ENCODE data around the gene FTCDNL1. TPM values are rescaled to one million over a fixed set of nuclear protein-coding genes. Genes with fewer than 3 reads are reported as not detected.

FTCDNL1 gene
- total RNA-seq, 1 donor = 4.7 TPM

DNA sequence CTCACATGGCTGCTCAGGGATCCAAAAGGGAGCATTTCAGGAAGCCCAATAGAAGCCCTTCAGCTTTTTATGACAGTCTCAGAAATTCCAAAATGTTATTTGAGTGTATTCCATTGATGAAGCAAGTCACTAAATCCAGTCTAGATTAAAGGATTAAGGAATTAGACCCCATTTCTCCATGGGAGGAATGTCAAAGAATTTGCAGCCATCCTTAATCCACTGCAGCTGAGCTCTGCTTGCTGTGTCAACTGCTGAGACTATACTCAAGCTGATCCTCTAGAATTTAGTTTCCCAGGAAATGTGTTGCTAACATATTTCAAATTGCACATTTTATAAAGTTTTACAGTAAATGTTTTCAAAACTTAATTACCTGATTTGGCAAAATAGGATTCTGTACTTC, 31.7 kb upstream of the FTCDNL1 start:
- Histone ChIP-seq H3K27me3 (ENCODE audit: insufficient read depth, low read length) (no peaks in the 10 kb centered on the region), H3K4me2 (ENCODE audit: insufficient read depth, low read length) (no peak overlapping the region), H3K4me3 (ENCODE audit: insufficient read depth, low read length) (no peak overlapping the region), H3K9me3 (ENCODE audit: low read depth, low read length) (no peaks in the 10 kb centered on the region), H4K20me1 (ENCODE audit: insufficient read depth, low read length) (no peaks in the 10 kb centered on the region), H3K79me2 (ENCODE audit: insufficient read depth, low read length) (no peaks in the 10 kb centered on the region), H3K36me3 (ENCODE audit: insufficient read depth, low read length) (no peaks in the 10 kb centered on the region), H3K4me1 (ENCODE audit: insufficient read depth, low read length) (no peaks in the 10 kb centered on the region), H2AFZ (ENCODE audit: low read length) (no peak overlapping the region), H3K27ac (ENCODE audit: low read depth, low read length) (no peak overlapping the region)
- DNase-seq (ENCODE audit: insufficient read length, low spot score, missing footprints) = no peak
- TF ChIP-seq, protein P1, sequence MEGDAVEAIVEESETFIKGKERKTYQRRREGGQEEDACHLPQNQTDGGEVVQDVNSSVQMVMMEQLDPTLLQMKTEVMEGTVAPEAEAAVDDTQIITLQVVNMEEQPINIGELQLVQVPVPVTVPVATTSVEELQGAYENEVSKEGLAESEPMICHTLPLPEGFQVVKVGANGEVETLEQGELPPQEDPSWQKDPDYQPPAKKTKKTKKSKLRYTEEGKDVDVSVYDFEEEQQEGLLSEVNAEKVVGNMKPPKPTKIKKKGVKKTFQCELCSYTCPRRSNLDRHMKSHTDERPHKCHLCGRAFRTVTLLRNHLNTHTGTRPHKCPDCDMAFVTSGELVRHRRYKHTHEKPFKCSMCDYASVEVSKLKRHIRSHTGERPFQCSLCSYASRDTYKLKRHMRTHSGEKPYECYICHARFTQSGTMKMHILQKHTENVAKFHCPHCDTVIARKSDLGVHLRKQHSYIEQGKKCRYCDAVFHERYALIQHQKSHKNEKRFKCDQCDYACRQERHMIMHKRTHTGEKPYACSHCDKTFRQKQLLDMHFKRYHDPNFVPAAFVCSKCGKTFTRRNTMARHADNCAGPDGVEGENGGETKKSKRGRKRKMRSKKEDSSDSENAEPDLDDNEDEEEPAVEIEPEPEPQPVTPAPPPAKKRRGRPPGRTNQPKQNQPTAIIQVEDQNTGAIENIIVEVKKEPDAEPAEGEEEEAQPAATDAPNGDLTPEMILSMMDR (IDR thresholded peaks at IDR 0.05; ENCODE audit: extremely low read depth, low read depth, low read length) = no peak

DNA sequence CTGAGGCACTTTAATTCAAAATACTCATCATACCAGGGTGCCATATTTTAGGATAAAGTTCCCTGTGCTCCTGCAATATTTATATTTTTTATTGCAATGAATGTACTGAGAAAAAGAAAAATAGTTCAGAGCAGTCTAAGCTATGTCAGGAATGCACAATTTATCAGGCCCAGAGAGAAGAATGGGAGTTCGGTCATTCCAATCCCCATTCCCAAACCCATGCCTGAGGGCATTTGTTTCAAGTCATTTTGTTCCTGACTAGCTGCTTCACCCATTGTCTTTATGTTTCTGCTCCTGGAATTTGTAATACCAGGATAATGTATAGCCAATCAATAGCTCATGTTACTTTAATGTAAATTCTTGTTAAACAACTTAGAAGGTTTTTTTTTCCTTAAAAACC, 24.4 kb upstream of the FTCDNL1 start:
- TF ChIP-seq, protein P1 (IDR thresholded peaks at IDR 0.05; ENCODE audit: extremely low read depth, low read depth, low read length) = no peak
- DNase-seq (ENCODE audit: insufficient read length, low spot score, missing footprints) = no peak
- H3K9me3 ChIP-seq (ENCODE audit: low read depth, low read length) = peaks cover 5% of the 10 kb centered on the region
- no peak overlapping the region for H3K27ac ChIP-seq (ENCODE audit: low read depth, low read length)
- H3K4me3 ChIP-seq (ENCODE audit: insufficient read depth, low read length) = no peak overlapping the region
- H3K4me1 ChIP-seq (ENCODE audit: insufficient read depth, low read length) = no peaks in the 10 kb centered on the region
- H3K36me3 ChIP-seq (ENCODE audit: insufficient read depth, low read length) = no peaks in the 10 kb centered on the region
- no peak overlapping the region for H3K4me2 ChIP-seq (ENCODE audit: insufficient read depth, low read length)
- no peak overlapping the region for H2AFZ ChIP-seq (ENCODE audit: low read length)
- no peaks in the 10 kb centered on the region for H4K20me1 ChIP-seq (ENCODE audit: insufficient read depth, low read length)
- no peaks in the 10 kb centered on the region for H3K79me2 ChIP-seq (ENCODE audit: insufficient read depth, low read length)
- no peaks in the 10 kb centered on the region for H3K27me3 ChIP-seq (ENCODE audit: insufficient read depth, low read length)

DNA sequence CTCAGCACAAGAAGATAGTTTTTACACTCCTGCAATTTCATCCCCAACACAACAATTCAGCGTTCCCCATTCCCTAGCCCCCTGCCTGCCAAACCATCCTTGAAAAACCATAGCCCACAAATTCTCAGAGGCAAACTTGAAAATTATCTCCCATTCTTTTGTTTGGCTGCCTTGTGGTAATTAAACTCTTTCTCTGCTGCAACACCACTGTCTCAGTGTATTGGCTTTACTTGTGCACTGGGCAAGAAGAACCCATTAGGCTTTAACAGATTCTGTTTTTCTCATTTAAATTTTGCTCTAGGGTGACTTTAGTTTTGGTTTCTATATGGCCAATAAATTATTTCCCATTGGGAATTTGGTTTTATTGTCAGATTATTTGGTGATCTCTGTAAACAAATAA, 23.2 kb upstream of the FTCDNL1 start:
- H3K27me3 ChIP-seq (ENCODE audit: insufficient read depth, low read length) = no peaks in the 10 kb centered on the region

DNA sequence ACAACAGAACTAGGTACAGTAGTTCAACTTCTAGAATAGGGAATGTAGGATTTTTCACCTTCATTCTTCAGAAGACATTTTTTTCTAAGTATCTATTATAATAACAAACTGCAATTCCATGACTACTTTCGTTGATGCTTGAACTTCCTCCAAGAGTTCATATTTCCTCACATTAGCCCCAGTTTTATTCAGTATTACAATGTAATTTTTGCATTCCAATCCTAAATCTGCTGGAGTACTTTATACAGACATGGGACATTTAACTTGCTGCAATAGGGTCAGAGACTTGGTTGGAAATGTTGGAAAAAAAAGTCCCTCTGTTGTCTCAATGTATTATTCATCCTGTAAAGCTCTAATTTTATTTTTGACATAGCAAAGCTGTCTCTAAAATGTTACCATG, 19.6 kb upstream of the FTCDNL1 start:
- Histone ChIP-seq H3K4me3 (ENCODE audit: insufficient read depth, low read length) (no peak overlapping the region), H3K4me1 (ENCODE audit: insufficient read depth, low read length) (no peaks in the 10 kb centered on the region), H3K27ac (ENCODE audit: low read depth, low read length) (no peak overlapping the region), H3K36me3 (ENCODE audit: insufficient read depth, low read length) (no peaks in the 10 kb centered on the region), H3K27me3 (ENCODE audit: insufficient read depth, low read length) (no peaks in the 10 kb centered on the region), H3K9me3 (ENCODE audit: low read depth, low read length) (peaks cover 5% of the 10 kb centered on the region), H3K79me2 (ENCODE audit: insufficient read depth, low read length) (no peaks in the 10 kb centered on the region), H3K4me2 (ENCODE audit: insufficient read depth, low read length) (no peak overlapping the region), H2AFZ (ENCODE audit: low read length) (no peak overlapping the region), H4K20me1 (ENCODE audit: insufficient read depth, low read length) (no peaks in the 10 kb centered on the region)
- DNase-seq (ENCODE audit: insufficient read length, low spot score, missing footprints) = no peak
- TF ChIP-seq, protein P1 (IDR thresholded peaks at IDR 0.05; ENCODE audit: extremely low read depth, low read depth, low read length) = no peak

More for the DNA sequence above, 23.2 kb upstream of the FTCDNL1 start:
- TF ChIP-seq, protein P1 (IDR thresholded peaks at IDR 0.05; ENCODE audit: extremely low read depth, low read depth, low read length) = no peak
- H3K9me3 ChIP-seq (ENCODE audit: low read depth, low read length) = peaks cover 5% of the 10 kb centered on the region
- H3K4me1 ChIP-seq (ENCODE audit: insufficient read depth, low read length) = no peaks in the 10 kb centered on the region
- H2AFZ ChIP-seq (ENCODE audit: low read length) = no peak overlapping the region
- no peak for DNase-seq (ENCODE audit: insufficient read length, low spot score, missing footprints)
- H3K4me2 ChIP-seq (ENCODE audit: insufficient read depth, low read length) = no peak overlapping the region
- no peak overlapping the region for H3K4me3 ChIP-seq (ENCODE audit: insufficient read depth, low read length)
- H4K20me1 ChIP-seq (ENCODE audit: insufficient read depth, low read length) = no peaks in the 10 kb centered on the region
- no peaks in the 10 kb centered on the region for H3K36me3 ChIP-seq (ENCODE audit: insufficient read depth, low read length)
- H3K27ac ChIP-seq (ENCODE audit: low read depth, low read length) = no peak overlapping the region
- no peaks in the 10 kb centered on the region for H3K79me2 ChIP-seq (ENCODE audit: insufficient read depth, low read length)

All from osteoblast (primary cell).